GM10248 (cell line): ENCODE data around the gene C18orf63.

Experiments used
- CTCF ChIA-PET: fragments of 300-600 bp; sonication (Branson Sonifier 250); formaldehyde crosslinking; extraction: SDS; loops from one replicate; lab custom pipeline; 2021; ENCODE audit warnings: antibody characterized with exemption; lab: Yijun Ruan, JAX
- POLR2A ChIA-PET: fragments of 350-650 bp; sonication (Branson Sonifier 250); formaldehyde crosslinking; extraction: SDS; loops from one replicate; lab custom pipeline; 2020; ENCODE audit warnings: antibody characterized with exemption; lab: Yijun Ruan, JAX
- DNase-seq: peaks from one replicate; pipeline ENCODE4 v3.0.0; 2012; ENCODE audit errors: extremely low spot score
- TF ChIP-seq, protein P1 (sequence below): IDR thresholded peaks from 2 replicates; pipeline ENCODE4 v1.5.1; 2012; ENCODE audit warnings: mild to moderate bottlenecking, low read depth; ENCODE audit errors: extremely low read depth, missing control alignments, control extremely low read depth

C18orf63 gene

GRCh38 chr18:74377776-74378175, 62.1 kb downstream of the C18orf63 start:
- ChIA-PET CTCF (interaction anchor here (0.7 to 2.0 kb wide), 7 partner anchors 9 to 174 kb away, joined by 3 to 6 read pairs (median 4); no protein-coding TSS in a partner anchor), POLR2A (no interaction called here)
- TF ChIP-seq, protein P1, sequence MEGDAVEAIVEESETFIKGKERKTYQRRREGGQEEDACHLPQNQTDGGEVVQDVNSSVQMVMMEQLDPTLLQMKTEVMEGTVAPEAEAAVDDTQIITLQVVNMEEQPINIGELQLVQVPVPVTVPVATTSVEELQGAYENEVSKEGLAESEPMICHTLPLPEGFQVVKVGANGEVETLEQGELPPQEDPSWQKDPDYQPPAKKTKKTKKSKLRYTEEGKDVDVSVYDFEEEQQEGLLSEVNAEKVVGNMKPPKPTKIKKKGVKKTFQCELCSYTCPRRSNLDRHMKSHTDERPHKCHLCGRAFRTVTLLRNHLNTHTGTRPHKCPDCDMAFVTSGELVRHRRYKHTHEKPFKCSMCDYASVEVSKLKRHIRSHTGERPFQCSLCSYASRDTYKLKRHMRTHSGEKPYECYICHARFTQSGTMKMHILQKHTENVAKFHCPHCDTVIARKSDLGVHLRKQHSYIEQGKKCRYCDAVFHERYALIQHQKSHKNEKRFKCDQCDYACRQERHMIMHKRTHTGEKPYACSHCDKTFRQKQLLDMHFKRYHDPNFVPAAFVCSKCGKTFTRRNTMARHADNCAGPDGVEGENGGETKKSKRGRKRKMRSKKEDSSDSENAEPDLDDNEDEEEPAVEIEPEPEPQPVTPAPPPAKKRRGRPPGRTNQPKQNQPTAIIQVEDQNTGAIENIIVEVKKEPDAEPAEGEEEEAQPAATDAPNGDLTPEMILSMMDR: no peak
- no peak for DNase-seq

GRCh38 chr18:74378179-74378682, 62.6 kb downstream of the C18orf63 start:
- TF ChIP-seq, protein P1: no peak
- peak; percentile 45 for DNase-seq
- ChIA-PET CTCF (interaction anchor here (0.7 to 2.0 kb wide), 6 partner anchors 9 to 115 kb away, joined by 3 to 6 read pairs (median 4); no protein-coding TSS in a partner anchor), POLR2A (no interaction called here)

DNA sequence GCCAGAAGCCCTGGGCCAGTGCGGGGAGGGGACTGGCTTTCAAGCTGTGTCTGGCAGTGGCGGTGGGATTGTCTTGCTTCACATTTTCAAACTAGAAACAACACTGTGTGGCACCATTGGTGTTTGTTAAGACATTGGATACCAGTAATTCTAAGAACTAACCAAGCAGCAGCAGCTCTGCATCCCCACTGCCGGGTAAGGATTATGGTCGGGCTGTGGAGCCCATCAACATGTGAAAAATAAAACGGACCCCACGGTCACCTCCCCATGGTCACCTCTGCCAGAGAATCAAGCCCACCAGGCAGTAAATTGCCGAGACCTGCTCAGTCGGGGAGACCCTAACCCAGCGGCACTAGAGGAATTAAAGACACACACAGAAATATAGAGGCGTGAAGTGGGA, 65.3 kb downstream of the C18orf63 start:
- no peak for DNase-seq
- ChIA-PET POLR2A (no interaction called here), CTCF (no interaction called here)
- TF ChIP-seq, protein P1: no peak

GRCh38 chr18:74381621-74382295, 66.1 kb downstream of the C18orf63 start:
- ChIA-PET POLR2A (no interaction called here), CTCF (no interaction called here)
- no peak for DNase-seq
- TF ChIP-seq, protein P1: no peak

- no peak for DNase-seq
- ChIA-PET CTCF (interaction anchor here (1.1 kb wide), 1 partner anchor 17 kb away, joined by 3 read pairs; no protein-coding TSS in a partner anchor), POLR2A (no interaction called here)
- TF ChIP-seq, protein P1: no peak
These were observed 66.9 kb downstream of the C18orf63 start for GRCh38 chr18:74382481-74383017.

DNA sequence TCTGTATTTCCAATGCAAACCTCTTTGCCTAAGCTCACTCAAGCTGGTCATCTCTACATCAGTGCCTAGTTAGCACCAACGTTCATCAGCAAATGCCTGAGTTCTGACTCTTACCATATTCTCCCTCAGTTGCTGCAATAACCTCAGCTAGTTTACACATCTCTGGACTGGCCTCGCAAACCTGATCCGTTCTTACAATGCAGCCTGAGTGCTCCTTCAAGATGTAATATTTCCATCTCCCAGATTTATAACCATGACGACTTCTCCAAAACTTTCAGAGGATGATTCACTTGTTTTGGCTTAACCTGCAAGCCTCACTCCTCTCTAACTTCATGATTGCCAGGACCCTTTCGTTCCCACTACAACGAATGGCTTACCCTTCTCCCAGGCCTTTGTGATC, 71.7 kb downstream of the C18orf63 start:
- CTCF ChIA-PET: interaction anchor here (0.9 to 1.1 kb wide), 2 partner anchors 9 to 13 kb away, joined by 3 to 4 read pairs; no protein-coding TSS in a partner anchor
- TF ChIP-seq, protein P1: no peak
- POLR2A ChIA-PET: no interaction called here
- DNase-seq: no peak
